ENCODE data around the gene ECHDC1.

- TF ChIP-seq CTCF (IDR thresholded peaks at IDR 0.05; ENCODE audit: poor library complexity) (no peak), EZH2 (IDR thresholded peaks at IDR 0.05; ENCODE audit: borderline replicate concordance) (no peak), EZH2phosphoT487 (IDR thresholded peaks at IDR 0.05; ENCODE audit: low read depth, severe bottlenecking, unreplicated experiment) (no peak)
Observed at GRCh38 chr6:127243501-127243900, 99.9 kb downstream of the ECHDC1 start.

Measured in hepatocyte (in vitro differentiated cells).